Adrenal gland (tissue), 12 donors: ENCODE data around the gene PPP1R7. TPM values are rescaled to one million over a fixed set of nuclear protein-coding genes. Genes with fewer than 3 reads are reported as not detected.
A peak's percentile ranks its signal among the peaks of the same experiment; 100 is the strongest.
"Not testable (repeated sequence)": the region's sequence is repeated elsewhere in the genome, so short reads cannot be mapped to it uniquely, and the experiment has no call there.

Source experiments
- DNase-seq, 7 donors: peaks; one replicate each; pipeline ENCODE4 v3.0.0-alpha.2; 2019 to 2020
- H3K27ac ChIP-seq, 5 donors: fragments of 200-600 bp; sonication (generic) in 4 of 5; 1 replicate in 3 of 5; 2 replicates in 2 of 5; pipeline versions ENCODE4 v1.5.1 to v1.8.0; 2016 to 2020; ENCODE audit warnings: mild to moderate bottlenecking in 1 of 5
- H3K27me3 ChIP-seq: fragments of 200-600 bp; 2 replicates; pipeline ENCODE4 v1.8.0; 2021
- H3K36me3 ChIP-seq, 2 donors: fragments of 200-600 bp; replicated peaks in 1 of 2; 1 replicate in 1 of 2; 2 replicates in 1 of 2; pipeline versions ENCODE4 v1.5.1 to v1.8.0; 2018 to 2022
- H3K4me1 ChIP-seq, 2 donors: fragments of 200-600 bp; replicated peaks in 1 of 2; 1 replicate in 1 of 2; 2 replicates in 1 of 2; pipeline versions ENCODE4 v1.5.1 to v1.8.0; 2018 to 2021
- H3K4me3 ChIP-seq, 4 donors: fragments of 200-600 bp; sonication (generic) in 3 of 4; one replicate each; pipeline ENCODE4 v1.5.1; 2016 to 2018
- H3K9me3 ChIP-seq, 3 donors: fragments of 200-600 bp; sonication (generic) in 1 of 3; replicated peaks in 1 of 3; 1 replicate in 2 of 3; 2 replicates in 1 of 3; pipeline versions ENCODE4 v1.5.1 to v1.8.0; 2016 to 2021
- POLR2A ChIP-seq, 2 donors: fragments of 450-650 bp; IDR thresholded peaks; one replicate each; pipeline ENCODE4 v1.6.1; 2017; ENCODE audit warnings: antibody characterized with exemption in 2 of 2, mild to moderate bottlenecking in 2 of 2, moderate library complexity in 1 of 2
- WGBS, 4 donors: extraction: QIAGEN DNeasy Blood & Tissue Kit in 2 of 4; methylation state at CpG; one replicate each; pipeline versions ENCODE4 v1.1.5 to v1.1.7; 2013 to 2017; 5-methylcytosine and 5-hydroxymethylcytosine counted together
- intact Hi-C, 2 donors: fragments of 100-400 bp; cut with DNase I; formaldehyde crosslinking; loops; one replicate each; pipeline versions ENCODE4 v1.14.1 to v1.15.0; 2022 to 2023
- polyA plus RNA-seq, 3 donors: library from polyadenylated mRNA; stranded (reverse); fragments of 200-250 nt in 2 of 3; fragments of 350-450 nt in 1 of 3; fragmentation: Illumina TruSeq in 1 of 3; extraction: RNeasy Lipid Tissue Mini Kit (QIAGEN cat#74804) in 1 of 3; gene quantifications; one replicate each; pipeline ENCODE4 v1.2.3, GENCODE V29; 2013 to 2014
- total RNA-seq, 9 donors: library from RNA; depleted of rRNA in 4 of 9; stranded (reverse); fragments of >200 nt in 4 of 9; fragments of 120-200 nt in 1 of 9; fragmentation: NEBNext Ultra II Directional in 1 of 9; extraction: Animal tissue kit (Norgen Biotek cat#: 25700) in 1 of 9; gene quantifications; one replicate each; pipeline versions ENCODE4 v1.1.0 to v1.2.4, GENCODE V29; 2013 to 2023
- TF ChIP-seq, protein P1 (sequence below), 6 experiments: fragments of 450-650 bp in 4 of 6; fragments of 200-600 bp in 2 of 6; sonication (generic) in 1 of 6; IDR thresholded peaks; 1 replicate in 5 of 6; 2 replicates in 1 of 6; pipeline versions ENCODE4 v1.5.1 to v1.8.0; 2016 to 2021; ENCODE audit warnings: antibody characterized with exemption in 6 of 6, mild to moderate bottlenecking in 2 of 6, moderate library complexity in 1 of 6
- donor health status: healthy with polysubstance abuse.
- donor health status: Bipolar disorder and iron deficiency.
- donor health status: DM: yes; HTN: yes; CAD: no.
- donor health status: DM: no; HTN: no; CAD: no.
- donor health status: DM: no; HTN: no; CAD: no.
- donor health status: DM: yes; HTN: yes; CAD: no.

Gene PPP1R7
- total and polyA plus RNA-seq, 12 donors: 26.2 to 128 (median 63.1) TPM

DNA sequence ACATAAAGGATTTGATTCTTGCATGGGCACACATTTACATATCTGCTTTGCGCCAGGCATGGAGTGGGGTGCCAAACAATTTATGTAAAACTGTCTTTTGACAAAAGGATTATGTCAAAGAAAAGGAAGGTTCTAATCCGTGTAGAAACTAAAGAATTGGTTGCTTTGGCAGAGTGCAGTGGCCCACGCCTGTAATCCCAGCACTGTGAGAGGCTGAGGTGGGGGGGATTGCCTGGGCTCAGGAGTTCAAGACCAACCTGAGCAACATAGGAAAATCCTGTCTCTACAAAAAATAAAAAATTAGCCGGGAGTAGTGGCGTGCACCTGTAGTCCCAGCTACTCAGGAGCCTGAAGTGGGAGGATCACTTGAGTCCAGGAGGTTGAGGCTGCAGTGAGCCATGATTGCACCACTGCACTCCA is 47.1 kb upstream of the PPP1R7 start:
- TF ChIP-seq POLR2A (IDR thresholded peaks at IDR 0.05): no peak
- TF ChIP-seq, protein P1, sequence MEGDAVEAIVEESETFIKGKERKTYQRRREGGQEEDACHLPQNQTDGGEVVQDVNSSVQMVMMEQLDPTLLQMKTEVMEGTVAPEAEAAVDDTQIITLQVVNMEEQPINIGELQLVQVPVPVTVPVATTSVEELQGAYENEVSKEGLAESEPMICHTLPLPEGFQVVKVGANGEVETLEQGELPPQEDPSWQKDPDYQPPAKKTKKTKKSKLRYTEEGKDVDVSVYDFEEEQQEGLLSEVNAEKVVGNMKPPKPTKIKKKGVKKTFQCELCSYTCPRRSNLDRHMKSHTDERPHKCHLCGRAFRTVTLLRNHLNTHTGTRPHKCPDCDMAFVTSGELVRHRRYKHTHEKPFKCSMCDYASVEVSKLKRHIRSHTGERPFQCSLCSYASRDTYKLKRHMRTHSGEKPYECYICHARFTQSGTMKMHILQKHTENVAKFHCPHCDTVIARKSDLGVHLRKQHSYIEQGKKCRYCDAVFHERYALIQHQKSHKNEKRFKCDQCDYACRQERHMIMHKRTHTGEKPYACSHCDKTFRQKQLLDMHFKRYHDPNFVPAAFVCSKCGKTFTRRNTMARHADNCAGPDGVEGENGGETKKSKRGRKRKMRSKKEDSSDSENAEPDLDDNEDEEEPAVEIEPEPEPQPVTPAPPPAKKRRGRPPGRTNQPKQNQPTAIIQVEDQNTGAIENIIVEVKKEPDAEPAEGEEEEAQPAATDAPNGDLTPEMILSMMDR (IDR thresholded peaks at IDR 0.05): no peak
- intact Hi-C loops: no loop called here
- no peaks in the 10 kb centered on the region for H3K27me3 ChIP-seq
- H3K27ac ChIP-seq: peak overlapping the region in 3 of 5 donors; percentile 91 to 92 (median 92)
- H3K9me3 ChIP-seq: no peaks in the 10 kb centered on the region
- DNase-seq: peak in 2 of 7 donors; percentile 9 to 45
- peaks cover 0 to 14% of the 10 kb centered on the region in 2 donors for H3K36me3 ChIP-seq
- H3K4me3 ChIP-seq: peak overlapping the region in 1 of 4 donors; percentile 68
- WGBS, 4 donors: 42 to 58% (median 47%) methylated on average over 5 of the region's 5 CpGs
- H3K4me1 ChIP-seq: peaks cover 8 to 24% of the 10 kb centered on the region in 2 donors

DNA sequence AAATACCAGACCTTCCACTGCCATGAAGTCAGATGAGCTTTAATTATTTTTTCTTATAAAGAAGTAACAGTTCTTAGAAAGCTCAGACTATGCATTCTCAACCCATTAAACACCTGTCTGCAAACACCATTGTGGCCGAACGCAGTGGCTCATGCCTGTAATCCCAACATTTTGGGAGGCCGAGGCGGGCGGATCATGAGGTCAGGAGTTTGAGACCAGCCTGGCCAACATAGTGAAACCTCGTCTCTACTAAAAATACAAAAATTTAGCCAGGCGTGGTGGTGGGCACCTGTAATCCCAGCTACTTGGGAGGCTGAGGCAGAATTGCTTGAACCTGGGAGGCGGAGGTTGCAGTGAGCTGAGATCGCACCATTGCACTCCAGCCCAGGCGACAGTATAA is 45.7 kb upstream of the PPP1R7 start:
- H3K4me3 ChIP-seq, H3K9me3 ChIP-seq, H3K27me3 ChIP-seq, intact Hi-C loops, H3K36me3 ChIP-seq, H3K27ac ChIP-seq: not testable (repeated sequence)
- peaks cover 8 to 24% of the 10 kb centered on the region in 2 donors for H3K4me1 ChIP-seq
- DNase-seq: peak in 2 of 7 donors; percentile 3 to 36
- WGBS, 4 donors: 91 to 99% (median 94%) methylated on average over 10 of the region's 10 CpGs

DNA sequence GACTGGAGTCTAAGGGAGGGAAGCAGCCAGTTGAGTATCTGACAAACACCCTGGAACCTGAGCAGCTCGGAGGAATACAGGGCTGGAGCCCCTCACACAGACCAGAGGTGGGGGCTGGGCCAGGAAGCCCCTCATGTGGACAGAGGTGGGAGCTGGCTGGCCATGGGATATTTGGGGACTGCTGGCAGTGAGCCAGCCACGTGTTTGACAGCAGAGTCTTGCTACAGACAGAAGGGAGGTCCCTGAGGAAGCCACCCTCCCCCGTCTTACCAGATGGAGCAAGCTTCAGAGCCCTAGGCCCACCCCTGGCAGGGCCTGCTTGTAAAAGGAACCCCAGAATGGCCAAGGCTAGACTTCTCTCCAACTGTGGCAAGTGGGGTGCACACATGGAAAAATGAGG is 44.6 kb upstream of the PPP1R7 start:
- TF ChIP-seq, protein P1 (IDR thresholded peaks at IDR 0.05): no peak
- TF ChIP-seq POLR2A (IDR thresholded peaks at IDR 0.05): no peak
- 46 to 67% (median 55%) methylated on average over 3 of the region's 3 CpGs for WGBS, 4 donors
- Histone ChIP-seq H3K36me3 (no peaks in the 10 kb centered on the region), H3K4me1 (peaks cover 8 to 18% of the 10 kb centered on the region in 2 donors), H3K27me3 (no peaks in the 10 kb centered on the region), H3K27ac (no peak overlapping the region), H3K4me3 (no peak overlapping the region), H3K9me3 (no peaks in the 10 kb centered on the region)
- peak in 2 of 7 donors; percentile 11 to 47 for DNase-seq
- intact Hi-C loops: no loop called here

DNA sequence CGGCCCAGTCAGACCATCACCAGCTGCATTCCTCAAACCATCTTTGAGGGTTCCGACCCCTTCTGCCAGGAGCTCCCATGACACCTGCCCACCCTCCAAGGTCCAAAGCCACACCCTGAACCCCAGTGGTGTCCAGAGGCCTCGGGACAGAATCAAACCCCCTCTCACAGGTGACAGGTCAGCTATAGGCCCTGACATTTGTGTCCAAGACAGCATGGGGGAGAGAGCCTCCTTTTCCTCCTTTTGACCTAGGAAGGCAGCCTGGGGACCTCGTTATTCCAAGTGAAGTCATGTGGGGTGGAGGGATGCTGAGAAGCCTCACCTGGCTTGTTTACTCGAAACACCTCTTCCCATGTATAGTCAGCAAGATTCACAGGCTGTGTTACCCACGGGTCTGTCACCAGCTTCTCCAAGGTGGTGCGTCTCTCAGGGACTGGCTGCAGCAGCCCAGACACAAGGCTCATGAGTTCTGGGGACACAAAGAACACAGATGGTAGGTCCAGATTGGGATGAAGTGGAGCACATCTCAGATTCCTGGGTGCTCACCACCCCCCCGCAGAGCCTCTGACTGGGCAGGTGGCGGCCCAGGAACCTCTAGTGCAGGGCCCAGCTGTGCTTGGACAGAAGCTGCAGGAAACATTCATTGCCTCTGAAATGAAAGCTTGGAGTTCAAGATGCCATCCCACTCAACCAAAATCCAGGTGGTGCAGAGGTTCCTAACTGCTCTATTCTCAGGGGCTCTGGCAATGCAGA is 43.1 kb upstream of the PPP1R7 start:
- H3K27ac ChIP-seq: no peak overlapping the region
- H3K27me3 ChIP-seq: no peaks in the 10 kb centered on the region
- peak in 1 of 7 donors; percentile 25 for DNase-seq
- TF ChIP-seq, protein P1 (IDR thresholded peaks at IDR 0.05): no peak
- no peak for TF ChIP-seq POLR2A (IDR thresholded peaks at IDR 0.05)
- 85 to 96% (median 89%) methylated on average over 6 to 9 of the region's 9 CpGs for WGBS, 4 donors
- H3K9me3 ChIP-seq: no peaks in the 10 kb centered on the region
- H3K4me3 ChIP-seq: no peak overlapping the region
- intact Hi-C loops: no loop called here
- no peaks in the 10 kb centered on the region for H3K36me3 ChIP-seq
- H3K4me1 ChIP-seq: peaks cover 0 to 9% of the 10 kb centered on the region in 2 donors
